ENCODE data around the gene SYCP2L.

- TF ChIP-seq CTCF (IDR thresholded peaks at IDR 0.05) (no peak), EZH2 (IDR thresholded peaks at IDR 0.05) (no peak), EZH2phosphoT487 (IDR thresholded peaks at IDR 0.05) (no peak)
Measured at GRCh38 chr6:11012976-11013720, 126.3 kb downstream of the SYCP2L start.

Measured in neural progenitor cell (in vitro differentiated cells).